Stimulated activated CD8-positive, alpha-beta memory T cell treated with anti-CD3 and anti-CD28 coated beads, Interleukin-4, amount 100 ng/mL, for 24 hours (primary cell): Measurements from ENCODE around the gene KLC1.
A peak's percentile ranks its signal among the peaks of the same experiment; 100 is the strongest.
"Not testable (repeated sequence)": the region's sequence is repeated elsewhere in the genome, so short reads cannot be mapped to it uniquely, and the experiment has no call there.

Experiments
- DNase-seq: peaks from one replicate; pipeline ENCODE4 v3.0.0-alpha.2; 2020; ENCODE audit warnings: low read depth

The KLC1 gene

DNA sequence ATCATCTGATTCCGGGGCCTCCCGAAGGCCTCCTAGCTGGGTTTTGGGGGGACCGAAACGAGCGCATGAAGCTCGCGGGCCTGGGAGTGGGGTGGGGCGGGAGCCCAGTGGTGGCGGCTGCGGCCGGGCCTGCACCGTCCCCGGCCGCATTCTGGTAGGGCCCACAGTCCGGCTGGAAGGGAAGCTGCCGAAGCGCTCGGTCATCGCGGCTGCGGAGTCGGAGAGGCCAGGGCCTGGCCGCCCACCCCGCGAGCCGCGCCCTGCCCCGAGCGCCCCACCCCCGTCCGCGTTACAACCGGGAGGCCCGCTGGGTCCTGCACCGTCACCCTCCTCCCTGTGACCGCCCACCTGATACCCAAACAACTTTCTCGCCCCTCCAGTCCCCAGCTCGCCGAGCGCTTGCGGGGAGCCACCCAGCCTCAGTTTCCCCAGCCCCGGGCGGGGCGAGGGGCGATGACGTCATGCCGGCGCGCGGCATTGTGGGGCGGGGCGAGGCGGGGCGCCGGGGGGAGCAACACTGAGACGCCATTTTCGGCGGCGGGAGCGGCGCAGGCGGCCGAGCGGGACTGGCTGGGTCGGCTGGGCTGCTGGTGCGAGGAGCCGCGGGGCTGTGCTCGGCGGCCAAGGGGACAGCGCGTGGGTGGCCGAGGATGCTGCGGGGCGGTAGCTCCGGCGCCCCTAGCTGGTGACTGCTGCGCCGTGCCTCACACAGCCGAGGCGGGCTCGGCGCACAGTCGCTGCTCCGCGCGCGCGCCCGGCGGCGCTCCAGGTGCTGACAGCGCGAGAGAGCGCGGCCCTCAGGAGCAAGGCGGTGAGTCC, at the start of gene KLC1:
Gene KLC1, plus strand, starts transcription at position 528 of the 819 bp plus-strand sequence. CDS start 25,354 bp downstream, outside the sequence.
- peak; percentile 79 for DNase-seq

DNA sequence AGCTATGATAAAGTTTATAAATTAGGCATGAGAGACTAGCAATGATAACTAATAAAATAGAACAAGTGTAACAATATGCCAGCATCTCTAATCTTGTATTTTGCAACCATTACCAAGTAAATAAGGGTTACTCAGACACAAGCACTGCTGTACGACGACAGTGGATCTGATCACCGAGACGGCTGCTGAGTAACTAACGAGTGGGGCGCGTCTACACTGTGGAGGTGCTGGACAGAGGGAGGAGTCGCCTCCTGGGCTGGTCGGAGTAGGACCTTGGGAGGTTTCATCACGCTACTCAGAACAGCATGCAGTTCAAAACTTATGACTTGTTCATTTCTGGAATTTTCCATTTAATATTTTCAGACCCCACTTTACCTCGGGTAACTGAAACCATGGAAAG, 47.8 kb upstream of the KLC1 start:
- DNase-seq, result no peak

DNA sequence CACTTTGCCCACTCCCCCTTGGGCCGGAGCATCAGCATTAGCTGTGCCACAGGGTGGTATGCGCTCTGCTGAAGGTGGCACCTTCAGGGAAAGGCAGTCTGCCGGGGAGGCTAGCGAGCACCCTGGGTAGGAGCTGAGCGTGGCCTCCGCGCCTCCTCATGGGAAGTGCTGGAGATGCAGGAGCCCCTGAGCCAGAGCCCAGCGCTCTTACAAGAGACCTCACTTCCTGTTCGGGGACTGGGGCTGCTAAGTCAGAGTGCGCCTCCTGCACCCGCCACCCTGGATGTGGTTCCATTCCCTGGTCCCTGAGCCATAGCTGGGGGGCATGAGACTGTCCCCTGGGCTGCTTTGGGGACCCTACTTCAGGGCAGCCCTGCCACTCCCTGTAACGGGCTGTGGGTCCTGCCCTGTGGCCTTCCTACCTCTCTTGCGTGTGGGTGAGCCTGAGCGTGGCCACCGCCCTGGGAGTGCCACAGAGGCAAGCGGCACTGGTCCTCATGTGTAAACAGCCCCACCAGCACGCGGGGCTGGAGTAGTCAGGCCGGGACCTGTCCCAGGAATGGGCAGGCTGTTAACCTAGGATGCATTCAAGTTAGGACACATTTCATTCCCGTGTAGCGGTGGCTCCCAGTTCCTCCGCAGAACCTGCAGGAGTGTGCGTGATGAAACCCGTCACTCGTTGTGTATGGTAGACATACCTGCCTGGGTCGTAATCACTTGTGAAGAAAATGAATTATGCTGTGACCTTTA, 46.9 kb upstream of the KLC1 start:
- no peak for DNase-seq

DNA sequence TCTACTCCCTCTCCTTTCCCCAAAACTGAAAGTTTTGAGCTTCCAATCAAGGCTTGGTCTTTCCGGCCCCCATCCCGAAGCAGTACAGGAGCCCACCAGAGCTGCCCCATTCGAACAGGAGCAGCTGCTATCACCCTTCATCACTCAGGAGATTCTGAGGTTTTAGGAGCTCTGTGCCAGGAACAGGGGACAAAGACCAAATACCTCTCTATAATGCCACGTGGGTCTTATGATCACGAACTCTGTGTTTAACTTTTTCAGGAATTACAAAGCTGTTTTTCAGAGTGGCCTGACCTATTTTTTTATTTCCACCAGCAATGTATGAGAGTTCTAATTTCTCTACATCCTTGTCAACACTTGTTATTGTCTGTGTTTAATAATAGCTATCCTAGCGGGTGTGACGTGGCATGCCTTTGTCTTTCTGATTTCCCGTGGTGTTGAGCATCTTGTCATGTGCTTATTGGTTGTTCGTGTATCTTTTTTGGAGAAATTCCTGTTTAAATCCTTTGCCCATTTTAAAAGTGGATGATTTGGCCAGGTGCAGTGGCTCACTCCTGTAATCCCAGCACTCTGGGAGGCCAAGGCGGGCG, 44.6 kb upstream of the KLC1 start:
- no peak for DNase-seq

DNA sequence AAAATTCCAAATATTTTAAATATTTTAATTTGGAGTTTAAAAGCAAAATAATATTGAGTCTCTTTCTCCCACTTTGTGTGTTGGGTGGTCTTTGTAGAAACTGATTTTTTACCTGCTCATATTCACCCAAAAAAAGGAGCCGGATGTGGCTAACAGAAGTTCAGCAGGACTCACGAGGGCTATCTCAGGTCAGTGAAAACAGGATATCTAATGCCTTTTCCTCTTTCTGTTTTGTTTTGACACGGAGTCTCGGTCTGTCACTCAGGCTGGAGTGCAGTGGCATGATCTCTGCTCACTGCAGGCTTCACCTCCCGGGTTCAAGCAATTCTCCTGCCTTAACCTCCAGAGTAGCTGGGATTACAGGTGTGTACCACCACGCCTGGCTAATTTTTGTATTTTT, 35.4 kb upstream of the KLC1 start:
- DNase-seq, result no peak

DNA sequence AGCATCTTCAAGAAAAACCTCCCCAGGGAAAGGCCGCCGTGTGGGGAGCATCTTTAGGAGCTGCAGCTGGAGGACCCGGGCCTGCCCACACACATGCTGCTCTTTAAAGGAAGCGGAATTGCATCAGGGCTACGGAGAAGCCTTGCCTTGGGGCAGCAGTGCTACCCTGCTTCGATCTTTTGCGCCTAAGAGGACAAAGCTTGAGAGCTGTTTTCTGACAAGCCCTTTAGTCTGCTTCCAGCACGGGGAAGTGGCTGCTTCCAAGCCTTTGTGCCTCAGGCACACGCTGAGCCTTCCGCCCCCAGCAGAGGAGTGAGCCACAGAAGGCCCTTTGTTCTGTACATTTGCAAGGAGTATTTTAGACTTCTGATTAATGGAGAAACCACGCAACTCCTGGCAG, 34.7 kb upstream of the KLC1 start:
- no peak for DNase-seq

DNA sequence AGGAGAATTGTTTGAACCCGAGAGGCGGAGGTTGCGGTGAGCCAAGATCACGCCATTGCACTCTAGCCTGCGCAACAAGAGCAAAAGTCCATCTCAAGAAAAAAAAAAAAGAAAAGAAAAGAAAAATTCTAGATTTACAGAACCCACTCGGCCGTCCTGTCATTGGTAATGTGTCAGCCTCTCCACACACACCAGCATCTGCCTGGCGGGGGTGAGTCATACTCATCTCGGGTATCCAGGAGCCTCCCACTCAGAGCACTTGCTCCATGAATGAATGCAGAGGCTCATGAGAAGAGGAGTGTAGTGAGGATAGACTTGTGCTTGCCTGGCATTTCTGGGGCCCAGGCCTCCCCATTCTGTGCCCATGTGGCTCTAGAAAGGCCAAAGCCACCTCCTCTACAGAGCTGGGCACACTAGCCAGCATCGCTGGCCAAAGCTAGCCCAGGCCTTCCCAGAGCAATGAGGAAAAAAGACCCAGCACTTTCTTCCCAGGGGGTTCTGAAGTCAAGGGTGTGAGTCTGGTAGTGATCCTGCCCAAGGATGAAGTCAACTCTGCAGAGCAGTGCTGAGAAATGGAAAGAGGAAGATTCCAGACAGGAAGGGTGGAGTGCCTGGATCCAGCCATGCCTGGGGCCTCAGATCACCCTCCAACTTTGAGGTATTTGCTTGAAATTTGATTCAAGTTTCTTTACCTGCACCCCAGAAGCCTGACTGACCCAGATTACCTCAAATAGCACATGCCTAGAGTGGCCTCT, 31.2 kb upstream of the KLC1 start:
- DNase-seq, result no peak

DNA sequence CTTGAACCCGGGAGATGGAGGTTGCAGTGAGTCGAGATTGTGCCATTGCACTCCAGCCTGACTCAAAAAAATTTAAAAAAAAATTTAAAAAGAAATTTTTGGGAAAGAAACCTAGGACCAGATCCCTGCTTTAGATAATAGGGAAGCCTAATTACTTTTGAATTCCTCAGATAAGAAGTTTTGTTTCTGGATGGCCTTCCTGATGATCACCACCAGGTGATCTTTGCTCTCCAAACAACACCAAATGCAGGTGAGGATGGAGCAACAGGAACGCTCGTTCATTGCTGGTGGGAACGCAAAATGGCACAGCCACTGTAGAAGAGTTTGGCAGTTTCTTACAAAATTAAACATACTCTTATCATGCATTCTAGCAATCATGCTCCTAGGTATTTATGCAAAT, 28.5 kb upstream of the KLC1 start:
- DNase-seq, result no peak

DNA sequence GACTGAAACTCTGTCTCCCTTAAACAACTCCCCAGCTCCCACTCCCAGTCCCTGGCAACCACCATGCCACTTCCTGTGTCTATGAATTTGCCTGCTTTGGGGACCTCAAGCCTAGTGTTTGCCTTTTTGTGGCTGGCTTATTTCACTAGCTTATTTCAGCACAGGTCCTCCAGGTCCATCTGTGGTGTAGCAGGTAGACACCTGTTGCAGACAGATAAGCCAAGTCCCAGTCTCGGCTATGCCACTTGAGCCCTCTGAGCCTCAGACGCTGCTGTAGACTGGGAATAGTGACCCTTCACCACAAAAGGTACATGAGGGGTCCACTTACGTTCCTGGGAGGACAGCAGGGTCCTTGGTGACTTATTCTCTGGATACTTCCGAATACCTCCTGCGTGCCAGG, 24.4 kb upstream of the KLC1 start:
- DNase-seq, result no peak

DNA sequence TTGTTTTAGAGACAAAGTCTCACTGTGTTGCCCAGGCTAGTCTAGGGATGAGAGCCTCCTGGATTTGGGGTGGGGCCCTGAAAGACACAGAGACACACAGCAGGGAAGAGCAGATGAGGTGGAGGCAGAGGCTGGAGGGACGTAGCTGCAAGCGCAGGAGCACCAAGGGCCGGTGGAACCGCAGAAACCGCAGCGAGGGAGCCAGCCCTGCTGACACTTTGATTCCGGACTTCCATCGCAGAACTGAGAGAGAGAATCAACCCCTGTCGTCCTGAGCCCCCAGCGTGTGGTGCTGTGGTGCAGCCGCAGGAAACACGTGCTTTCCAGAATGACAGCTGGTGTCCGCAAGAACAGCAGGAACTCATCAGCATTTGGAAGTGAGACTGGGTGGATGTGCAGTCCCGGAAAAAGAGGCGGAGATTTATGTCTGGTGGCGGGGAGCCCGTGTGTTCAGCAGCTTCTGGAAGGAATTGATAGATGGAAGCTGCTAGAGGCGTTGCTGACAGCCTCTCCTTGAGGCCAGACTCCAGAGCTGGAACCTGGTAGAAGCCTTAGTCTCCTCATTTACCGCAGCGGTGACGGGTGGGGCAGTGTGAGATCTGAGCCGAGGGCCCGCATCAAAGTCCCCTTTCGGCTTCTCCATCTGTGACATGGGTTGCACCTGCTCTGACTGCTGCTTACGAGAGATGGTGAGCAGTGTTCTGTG, 21.9 kb upstream of the KLC1 start:
- DNase-seq, result peak; percentile 25

DNA sequence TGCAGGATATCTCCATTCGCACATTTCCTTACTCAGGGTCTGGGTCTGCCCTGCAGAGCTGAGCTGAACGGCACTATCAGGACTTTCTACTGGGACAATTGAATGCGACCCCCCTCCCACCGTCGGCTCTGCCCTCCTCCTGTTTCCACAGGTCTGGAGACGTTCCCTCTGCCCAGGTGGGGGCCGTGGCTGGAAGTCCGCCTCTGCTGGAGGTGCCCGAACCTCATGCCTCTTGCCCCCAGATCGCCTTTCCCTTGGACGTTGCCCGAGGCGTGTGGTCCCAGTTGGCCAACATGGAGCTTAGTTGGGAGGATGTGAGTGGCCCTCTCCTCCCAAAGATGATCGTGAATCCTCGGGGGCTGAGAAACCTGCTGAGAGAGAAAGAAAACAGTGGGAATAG, 21.2 kb upstream of the KLC1 start:
- DNase-seq, result no peak

DNA sequence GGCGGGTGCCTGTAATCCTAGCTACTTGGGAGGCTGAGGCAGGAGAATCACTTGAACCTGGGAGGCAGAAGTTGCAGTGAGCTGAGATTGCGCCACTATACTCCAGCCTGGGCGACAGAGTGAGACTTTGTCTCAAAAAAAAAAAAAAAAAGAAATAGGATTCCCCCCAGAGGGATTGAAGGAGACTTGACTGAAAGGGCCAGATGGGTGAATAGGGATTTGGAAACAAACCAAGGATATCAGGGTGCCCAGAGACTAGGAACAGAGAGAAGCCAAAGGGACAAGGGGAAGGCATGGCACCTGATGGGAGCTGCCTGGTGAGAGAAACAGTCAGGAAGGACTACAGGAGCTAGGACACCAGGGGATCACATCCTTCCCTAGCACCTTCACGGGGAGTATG, 19.9 kb upstream of the KLC1 start:
- DNase-seq, result not testable (repeated sequence)

DNA sequence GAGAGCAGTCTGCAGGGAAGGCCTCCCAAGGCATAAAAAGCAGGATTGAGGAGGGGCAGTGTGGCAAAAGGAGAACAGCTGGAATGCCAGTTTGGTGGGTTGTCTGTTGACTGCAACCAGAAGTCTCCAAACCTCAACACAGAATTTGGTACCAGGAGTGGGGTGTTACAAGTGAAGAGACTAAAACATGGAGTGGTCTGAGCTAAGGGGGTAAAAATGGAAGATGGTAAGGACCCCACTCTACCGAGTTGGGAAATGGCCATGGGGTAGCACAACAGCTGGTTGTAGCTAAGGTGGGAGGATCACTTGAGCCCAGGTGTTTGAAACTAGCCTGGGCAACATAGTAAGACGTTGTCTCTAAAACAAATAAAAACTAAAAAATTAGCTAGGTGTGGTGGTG, 17.8 kb upstream of the KLC1 start:
- DNase-seq, result no peak

DNA sequence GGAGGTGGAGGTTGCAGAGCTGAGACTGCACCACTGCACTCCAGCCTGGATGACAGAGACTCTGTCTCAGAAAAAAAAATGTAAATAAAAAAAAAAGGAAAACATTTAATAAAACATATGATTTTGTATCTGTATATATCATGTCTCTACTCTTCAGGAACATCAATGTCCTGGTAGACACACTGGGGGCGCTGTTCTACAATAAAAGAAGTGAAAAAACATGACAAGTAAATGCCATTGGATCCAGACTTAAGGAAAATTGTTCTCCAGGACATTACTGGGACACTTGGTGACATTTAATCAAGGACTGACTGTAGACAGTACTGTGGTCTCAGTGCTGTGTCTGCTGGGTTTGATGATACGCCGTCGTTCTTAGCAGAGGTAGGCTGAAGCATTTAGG, 15.5 kb upstream of the KLC1 start:
- DNase-seq, result no peak

DNA sequence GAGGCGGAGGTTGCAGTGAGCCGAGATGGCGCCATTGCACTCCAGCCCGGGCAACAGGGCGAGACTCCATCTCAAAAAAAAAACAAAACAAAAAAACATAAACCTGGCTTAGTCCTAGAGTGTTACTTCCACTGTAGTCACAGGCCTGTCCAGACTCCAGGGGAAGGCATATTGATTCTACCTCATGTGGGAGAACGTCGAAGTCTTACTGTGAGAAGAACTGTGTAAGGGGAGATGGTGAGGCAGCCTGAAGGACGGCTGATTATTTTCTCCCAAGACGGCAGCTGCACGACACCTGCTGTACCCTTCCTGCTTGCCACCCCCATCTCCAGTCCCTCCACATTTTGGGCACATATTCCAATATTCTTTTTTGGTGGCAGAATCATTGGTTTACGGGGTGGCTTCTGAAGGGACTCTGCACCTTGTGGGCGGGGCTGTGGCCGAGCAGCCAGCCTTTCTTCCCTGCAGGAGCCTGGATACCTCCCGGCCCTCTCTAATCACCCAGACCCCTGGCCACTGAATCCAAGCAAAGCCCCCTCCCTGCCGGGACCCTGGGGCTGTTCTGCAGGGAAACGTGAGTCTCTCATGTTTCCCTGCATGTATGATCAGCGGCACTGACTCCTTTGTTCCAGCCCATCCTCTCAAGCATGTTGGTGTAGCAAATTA, 12.2 kb upstream of the KLC1 start:
- no peak for DNase-seq

DNA sequence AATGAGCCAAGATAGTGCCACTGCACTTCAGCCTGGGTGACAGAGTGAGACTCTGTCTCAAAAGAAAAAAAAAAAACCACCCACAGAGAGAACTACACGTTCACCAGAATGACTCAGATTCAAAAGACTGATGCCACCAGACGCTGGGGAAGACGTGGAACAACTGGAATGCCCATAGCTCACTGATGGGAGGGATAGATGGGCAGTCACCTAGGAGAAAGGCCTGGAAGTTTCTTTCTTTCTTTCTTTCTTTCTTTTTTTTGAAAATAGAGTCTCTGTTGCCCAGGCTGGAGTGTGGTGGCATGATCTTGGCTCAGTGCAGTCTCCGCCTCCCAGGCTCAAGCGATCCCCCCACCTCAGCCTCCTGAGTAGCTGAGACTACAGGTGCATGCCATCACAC, 10.0 kb upstream of the KLC1 start:
- no peak for DNase-seq

DNA sequence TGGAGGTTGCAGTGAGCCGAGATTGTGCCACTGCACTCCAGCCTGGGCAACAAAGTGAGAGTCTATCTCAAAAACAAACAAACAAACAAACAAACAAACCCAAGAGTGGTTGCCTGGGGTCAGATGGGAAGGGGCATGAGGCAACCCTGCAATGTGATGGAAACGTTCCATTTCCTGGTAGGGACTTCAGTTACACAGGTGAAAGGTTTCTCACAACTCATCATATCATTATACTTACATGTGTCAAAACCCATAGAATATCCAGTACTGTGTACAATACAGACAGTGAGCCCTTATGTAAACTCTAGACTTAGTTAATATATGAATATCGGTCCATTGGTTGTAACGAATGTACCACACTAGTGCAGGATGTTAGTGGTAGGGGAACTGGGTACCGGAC, 7.2 kb upstream of the KLC1 start:
- no peak for DNase-seq

DNA sequence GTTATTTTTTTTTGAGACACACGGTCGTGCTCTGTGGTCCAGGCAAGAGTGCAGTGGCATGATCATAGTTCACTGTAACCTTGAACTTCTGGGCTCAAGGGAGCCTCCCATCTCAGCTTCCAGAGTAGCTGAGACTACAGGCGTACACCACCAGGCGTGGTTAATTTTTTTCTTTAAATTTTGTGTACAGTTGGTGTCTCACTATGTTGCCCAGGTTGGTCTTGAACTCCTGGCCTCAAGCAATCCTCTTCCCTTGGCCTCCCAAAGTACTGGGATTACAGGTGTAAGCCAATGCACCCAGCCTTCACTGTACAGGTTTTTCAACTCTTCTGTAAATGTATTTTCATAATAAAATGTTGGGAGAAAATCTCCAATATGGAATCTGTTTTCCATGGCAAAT, 5.7 kb upstream of the KLC1 start:
- DNase-seq, result no peak

DNA sequence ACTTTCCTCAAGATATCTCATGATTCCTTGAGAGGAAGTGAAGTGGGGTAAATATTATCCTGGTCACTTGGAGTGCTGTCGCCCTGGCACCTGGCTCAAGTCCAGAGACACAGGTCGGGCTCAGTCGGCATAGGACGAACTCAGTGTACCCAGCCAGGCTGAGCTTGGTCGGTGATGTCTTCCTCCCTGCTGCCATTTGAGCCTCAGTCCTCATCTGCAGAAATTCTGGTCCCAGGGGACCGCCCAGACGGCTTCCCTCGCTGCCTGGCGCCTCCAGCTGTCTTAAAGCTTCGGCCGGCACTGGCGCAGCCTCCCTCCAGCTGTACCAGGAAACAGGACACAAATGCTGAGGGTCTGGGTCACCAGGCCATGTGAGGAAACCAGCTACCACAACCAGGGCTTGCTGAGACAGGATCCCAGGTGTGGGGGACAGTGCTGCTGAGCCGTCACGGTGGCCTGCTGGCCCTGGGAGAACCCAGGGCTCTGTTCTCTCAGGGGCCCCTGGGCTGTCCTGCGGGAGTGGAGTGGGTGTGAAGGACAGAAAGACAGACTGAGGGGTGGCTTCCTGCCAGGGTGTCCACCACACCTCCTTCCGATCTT, 5.0 kb upstream of the KLC1 start:
- DNase-seq, result no peak

DNA sequence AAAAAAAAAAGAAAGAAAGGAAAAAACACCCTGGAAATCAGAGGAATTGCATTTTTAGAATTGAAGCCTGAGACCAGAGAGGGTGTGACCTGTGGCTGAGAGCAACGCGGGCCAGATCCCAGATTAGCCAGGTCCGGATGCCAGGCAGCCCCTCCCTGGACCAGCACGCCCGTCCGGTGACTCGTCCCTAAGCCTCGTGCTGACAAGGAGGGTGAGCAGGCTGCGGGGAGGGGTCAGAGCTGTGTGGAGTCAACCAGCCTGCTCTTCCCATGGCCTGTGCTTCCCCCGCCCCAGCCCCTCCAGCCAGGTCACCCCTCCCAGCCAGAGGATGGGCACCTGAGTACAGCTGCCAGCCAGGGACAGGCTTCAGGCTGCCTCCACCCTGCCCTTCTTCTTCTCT, 4.2 kb upstream of the KLC1 start:
- no peak for DNase-seq
